VCaP (cell line): ENCODE measurements around the gene LARP6.
A peak's percentile ranks its signal among the peaks of the same experiment; 100 is the strongest.

ENCODE experiments used
- H3K27ac ChIP-seq: fragments of 450-650 bp; 2 replicates; pipeline ENCODE4 v1.5.1; 2017
- TF ChIP-seq, protein P1 (sequence below): fragments of 450-650 bp; conservative IDR thresholded peaks from 2 replicates; pipeline ENCODE4 v1.5.1; 2017; ENCODE audit warnings: mild to moderate bottlenecking, moderate library complexity

Gene LARP6

DNA sequence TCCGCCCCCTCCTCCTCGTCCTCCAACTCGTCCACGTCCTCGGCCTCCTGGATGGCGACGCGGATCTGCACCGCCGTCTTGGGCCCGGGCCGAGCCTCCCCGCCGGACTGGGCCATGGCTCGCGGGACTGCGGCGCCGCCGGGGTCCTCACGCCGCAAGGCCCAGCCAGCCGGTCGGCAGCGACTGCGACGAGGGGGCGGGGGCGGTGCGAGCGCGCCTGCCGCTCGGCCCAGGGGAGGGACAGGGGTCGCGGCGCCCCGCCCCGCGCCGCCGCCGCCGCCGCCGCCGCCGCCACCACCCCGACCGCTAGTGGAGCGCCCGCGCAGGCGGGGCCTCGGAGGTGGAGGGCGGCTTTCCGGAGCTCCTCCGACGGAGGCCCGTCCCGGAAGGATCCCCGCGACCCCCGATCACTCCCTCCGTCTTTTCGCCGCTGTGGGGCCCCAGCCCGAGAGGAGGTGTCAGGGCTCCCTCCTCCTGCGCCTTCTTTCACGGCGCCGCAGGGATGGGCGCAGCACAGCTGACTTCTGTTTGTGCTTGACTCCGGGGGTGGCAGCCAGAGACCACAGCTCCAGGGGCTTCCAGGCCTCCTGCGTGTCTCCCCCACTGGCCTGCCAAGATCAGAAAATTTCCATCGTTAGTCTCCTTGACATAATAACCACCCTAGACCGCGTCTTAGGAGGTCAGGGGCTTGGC is at the start of gene LARP6:
Gene LARP6 (minus strand): TSS at position 185 of the 693 bp plus-strand sequence. CDS start 69 bp downstream, at position 116.
- TF ChIP-seq, protein P1, sequence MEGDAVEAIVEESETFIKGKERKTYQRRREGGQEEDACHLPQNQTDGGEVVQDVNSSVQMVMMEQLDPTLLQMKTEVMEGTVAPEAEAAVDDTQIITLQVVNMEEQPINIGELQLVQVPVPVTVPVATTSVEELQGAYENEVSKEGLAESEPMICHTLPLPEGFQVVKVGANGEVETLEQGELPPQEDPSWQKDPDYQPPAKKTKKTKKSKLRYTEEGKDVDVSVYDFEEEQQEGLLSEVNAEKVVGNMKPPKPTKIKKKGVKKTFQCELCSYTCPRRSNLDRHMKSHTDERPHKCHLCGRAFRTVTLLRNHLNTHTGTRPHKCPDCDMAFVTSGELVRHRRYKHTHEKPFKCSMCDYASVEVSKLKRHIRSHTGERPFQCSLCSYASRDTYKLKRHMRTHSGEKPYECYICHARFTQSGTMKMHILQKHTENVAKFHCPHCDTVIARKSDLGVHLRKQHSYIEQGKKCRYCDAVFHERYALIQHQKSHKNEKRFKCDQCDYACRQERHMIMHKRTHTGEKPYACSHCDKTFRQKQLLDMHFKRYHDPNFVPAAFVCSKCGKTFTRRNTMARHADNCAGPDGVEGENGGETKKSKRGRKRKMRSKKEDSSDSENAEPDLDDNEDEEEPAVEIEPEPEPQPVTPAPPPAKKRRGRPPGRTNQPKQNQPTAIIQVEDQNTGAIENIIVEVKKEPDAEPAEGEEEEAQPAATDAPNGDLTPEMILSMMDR: no peak
- peak within 1 kb of the TSS; percentile 74 for H3K27ac ChIP-seq

DNA sequence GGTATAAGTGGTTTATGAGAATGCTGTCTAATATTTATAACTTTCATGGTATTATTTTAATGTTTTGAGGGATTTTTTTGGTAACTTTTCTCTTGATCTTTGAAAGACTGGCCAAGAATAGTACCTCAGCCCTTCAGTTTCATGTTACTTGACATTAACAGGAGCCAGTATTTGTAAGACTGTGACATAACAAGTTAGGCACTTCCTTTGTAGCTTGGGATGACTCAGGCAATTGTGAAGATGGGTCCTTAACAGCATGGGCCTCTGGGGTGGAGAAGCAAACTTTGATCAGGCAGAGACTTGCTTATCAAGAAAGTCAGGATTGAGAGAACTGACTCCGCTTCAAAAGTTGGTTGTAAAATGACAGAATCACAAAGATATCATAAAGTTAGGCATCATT is 48.1 kb upstream of the LARP6 start:
- no peak overlapping the region for H3K27ac ChIP-seq
- TF ChIP-seq, protein P1: no peak

DNA sequence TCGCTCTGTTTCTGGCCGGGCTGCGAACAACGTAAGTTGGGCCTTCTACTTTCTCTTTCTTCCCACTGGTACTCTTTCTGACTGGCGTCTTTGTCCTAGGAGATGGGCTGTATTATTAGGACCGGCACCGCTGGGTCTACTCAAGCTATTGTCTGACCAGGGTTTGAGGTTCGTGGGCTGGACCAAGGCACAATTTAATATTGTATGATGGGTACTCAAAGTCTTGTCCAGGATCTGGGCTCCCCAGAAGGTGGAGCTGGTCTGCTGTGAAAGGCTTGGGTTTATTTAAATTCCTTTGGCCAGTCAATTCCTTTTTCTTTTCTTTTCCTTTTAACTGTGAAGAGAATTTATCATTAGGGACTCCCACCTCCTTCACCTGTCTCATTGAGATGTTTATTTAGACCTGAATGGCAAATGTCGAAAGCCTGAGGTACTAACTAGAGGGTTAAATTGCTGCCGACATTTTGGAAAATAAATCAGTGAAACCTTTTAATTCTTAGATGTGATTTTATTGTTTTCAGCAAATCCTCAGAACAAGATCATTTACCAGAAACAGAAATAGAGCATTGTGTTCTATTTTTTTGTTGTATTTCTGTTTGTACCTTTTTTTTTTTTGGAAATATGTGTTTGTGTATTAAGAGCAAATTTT is 39.1 kb upstream of the LARP6 start:
- H3K27ac ChIP-seq: peak overlapping the region; percentile 84
- TF ChIP-seq, protein P1: peak; percentile 79

DNA sequence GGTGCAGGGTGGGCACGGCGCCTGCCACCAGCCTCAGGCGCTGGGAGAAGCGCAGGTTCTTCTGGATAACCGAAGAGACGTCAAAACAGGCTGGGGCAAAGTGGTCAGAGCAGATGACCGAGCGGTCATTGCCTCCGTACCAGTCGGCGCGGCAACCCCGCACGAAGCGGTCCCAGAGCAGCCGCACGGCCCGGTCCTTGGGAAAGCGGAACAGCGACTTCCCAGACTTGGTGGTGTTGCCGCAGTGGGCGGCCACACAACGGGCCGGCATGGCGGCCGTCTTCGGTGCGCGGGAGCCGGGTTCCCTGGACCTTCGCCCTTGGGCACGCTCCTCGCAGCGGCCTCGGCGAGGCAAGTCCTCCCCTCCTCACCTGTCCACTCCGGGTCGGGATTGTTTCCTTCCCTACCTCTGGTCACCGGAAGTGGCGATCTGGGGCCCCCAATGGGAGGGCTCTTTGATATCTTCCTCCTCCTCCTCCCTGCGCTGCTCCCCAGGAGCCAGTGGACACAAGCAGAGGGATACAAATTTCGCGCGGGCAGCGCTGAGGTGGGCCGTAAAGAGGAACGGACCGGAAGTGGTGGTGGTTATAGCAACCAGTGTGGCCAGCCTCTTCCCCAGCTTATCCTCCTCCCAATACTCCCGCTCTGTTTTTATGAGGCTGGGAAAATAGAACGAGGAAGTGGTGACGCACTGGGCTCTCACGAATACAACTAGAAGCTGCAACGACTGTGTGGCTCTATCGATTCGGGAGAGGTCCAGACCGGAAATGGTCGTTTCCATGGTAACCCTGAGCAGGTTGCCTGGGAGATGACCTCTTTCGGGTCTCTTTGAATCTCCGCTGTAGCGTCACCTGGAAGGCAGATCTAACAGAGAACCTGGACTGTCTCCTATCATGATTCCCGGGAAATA is 38.3 kb upstream of the LARP6 start, which contains the start of the genes LRRC49 and THAP10:
Gene LRRC49 (plus strand): TSS at position 825 of the 910 bp plus-strand sequence. CDS start 69 bp downstream, at position 894.
Gene THAP10 (minus strand): TSS at position 432 of the 910 bp plus-strand sequence. CDS start 161 bp downstream, at position 271.
- peak within 1 kb of the TSS; percentile 84 for H3K27ac ChIP-seq
- TF ChIP-seq, protein P1: no peak

DNA sequence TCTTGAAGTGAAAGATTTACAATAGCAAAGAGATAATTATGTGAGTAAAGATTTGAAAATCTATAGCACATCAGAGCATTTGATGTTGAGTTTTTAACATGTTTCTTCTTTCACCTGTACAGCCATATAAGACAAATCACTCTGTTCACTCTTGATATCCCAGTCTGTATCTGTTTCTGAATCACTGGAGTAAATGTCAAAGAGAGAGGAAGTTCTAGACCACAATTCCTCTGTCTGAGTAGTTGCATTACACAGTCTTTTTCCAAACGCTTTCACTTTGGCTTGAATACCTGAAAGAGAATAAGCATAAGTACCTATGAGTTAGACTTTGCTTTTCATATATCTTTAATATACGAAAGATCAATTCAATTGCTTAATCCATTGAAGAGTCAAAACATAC is 28.4 kb upstream of the LARP6 start:
- H3K27ac ChIP-seq: no peak overlapping the region
- TF ChIP-seq, protein P1: no peak

DNA sequence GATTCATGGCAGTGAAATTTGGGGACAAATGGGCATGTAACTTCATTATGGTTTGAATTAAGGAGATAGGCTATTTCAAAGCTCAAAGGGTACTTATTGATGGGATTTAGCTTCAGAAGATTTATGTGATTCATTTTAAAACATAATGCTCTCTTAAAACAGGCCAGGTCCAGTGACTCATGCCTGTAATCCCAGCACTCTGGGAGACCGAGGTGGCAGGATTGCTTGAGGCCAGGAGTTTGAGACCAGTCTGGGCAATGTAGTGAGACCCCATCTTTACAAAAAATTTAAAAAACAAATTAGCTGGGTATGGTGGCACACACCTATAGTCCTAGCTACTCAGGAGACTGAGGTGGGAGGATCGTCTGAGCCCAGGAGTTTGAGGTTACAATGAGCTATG is 26.8 kb upstream of the LARP6 start:
- TF ChIP-seq, protein P1: no peak
- H3K27ac ChIP-seq: no peak overlapping the region

DNA sequence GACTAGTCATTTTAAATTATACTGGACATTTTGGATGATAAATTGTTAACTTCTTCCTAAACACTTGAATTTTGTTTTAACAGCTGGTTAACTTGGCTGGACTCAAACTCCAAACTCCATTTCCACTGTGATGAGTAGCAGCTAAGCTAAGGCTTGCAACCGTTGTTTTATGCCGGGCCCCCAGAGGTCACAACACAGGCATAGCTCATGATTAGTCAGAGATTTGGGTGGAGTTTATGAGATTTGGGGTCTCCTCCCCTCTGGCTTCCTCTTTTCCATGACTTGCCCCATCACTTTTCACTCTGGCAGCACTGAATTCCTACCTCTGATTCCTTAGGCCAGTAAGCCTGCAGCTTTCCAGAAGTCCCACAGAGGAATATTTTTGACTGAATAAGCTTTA is 25.4 kb upstream of the LARP6 start:
- no peak overlapping the region for H3K27ac ChIP-seq
- TF ChIP-seq, protein P1: no peak
